Neural crest cell (in vitro differentiated cells): Measurements from ENCODE around the gene MPZL3. TPM values are rescaled to one million over a fixed set of nuclear protein-coding genes. Genes with fewer than 3 reads are reported as not detected.

Experiments
- DNase-seq: peaks from one replicate; pipeline ENCODE4 v3.0.0; 2021; ENCODE audit warnings: low read depth, mixed read lengths, low spot score
- H3K27ac Mint-ChIP-seq: one replicate; pipeline ENCODE4 v1.8.0; 2021; ENCODE audit warnings: mild to moderate bottlenecking, mixed read lengths; ENCODE audit not compliant: unreplicated experiment
- H3K27me3 Mint-ChIP-seq: 2 replicates; pipeline ENCODE4 v1.8.0; 2021; ENCODE audit warnings: low read depth, mild to moderate bottlenecking, mixed read lengths
- H3K36me3 Mint-ChIP-seq: 2 replicates; pipeline ENCODE4 v1.8.0; 2021; ENCODE audit warnings: low read depth, mild to moderate bottlenecking, mixed read lengths
- H3K4me1 Mint-ChIP-seq: 2 replicates; pipeline ENCODE4 v1.8.0; 2021; ENCODE audit warnings: mixed read lengths
- H3K4me3 Mint-ChIP-seq: one replicate; pipeline ENCODE4 v1.8.0; 2021; ENCODE audit warnings: mild to moderate bottlenecking, mixed read lengths
- H3K9me3 Mint-ChIP-seq: 2 replicates; pipeline ENCODE4 v1.8.0; 2021; ENCODE audit warnings: mixed read lengths
- total RNA-seq: library from RNA; stranded (reverse); gene quantifications from 2 replicates; pipeline ENCODE4 v1.2.1, GENCODE V29; 2021
- TF ChIP-seq, protein P1 (sequence below): fragments of 200-600 bp; sonication (generic); conservative IDR thresholded peaks from 2 replicates; pipeline ENCODE4 v1.5.0; 2021; ENCODE audit warnings: antibody characterized with exemption, mild to moderate bottlenecking

MPZL3 gene
- total RNA-seq, 1 donor from 2014 or later = 0.35 TPM

DNA sequence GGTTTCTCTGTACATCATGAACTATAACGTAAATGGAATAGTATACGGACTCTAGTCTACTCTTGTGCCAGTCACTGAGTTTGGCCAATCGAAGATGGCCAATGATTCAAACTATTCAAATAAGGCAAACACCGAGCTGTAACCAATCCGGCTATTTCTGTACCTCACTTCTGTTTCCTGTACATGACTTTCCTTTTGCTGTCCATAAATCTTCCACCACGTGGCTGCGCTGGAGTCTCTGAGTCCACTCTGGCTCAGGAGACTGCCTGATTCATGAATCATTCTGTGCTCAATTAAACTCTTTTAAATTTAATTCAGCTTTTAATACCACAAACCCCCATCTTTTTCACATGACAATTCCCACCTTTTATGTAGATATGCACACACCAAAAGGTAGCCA lies 25.9 kb downstream of the MPZL3 start:
- Mint-ChIP-seq H3K36me3 (no peaks in the 10 kb centered on the region), H3K27ac (no peak overlapping the region), H3K27me3 (peaks cover 59% of the 10 kb centered on the region), H3K4me3 (no peak overlapping the region), H3K4me1 (no peaks in the 10 kb centered on the region), H3K9me3 (no peaks in the 10 kb centered on the region)
- TF ChIP-seq, protein P1, sequence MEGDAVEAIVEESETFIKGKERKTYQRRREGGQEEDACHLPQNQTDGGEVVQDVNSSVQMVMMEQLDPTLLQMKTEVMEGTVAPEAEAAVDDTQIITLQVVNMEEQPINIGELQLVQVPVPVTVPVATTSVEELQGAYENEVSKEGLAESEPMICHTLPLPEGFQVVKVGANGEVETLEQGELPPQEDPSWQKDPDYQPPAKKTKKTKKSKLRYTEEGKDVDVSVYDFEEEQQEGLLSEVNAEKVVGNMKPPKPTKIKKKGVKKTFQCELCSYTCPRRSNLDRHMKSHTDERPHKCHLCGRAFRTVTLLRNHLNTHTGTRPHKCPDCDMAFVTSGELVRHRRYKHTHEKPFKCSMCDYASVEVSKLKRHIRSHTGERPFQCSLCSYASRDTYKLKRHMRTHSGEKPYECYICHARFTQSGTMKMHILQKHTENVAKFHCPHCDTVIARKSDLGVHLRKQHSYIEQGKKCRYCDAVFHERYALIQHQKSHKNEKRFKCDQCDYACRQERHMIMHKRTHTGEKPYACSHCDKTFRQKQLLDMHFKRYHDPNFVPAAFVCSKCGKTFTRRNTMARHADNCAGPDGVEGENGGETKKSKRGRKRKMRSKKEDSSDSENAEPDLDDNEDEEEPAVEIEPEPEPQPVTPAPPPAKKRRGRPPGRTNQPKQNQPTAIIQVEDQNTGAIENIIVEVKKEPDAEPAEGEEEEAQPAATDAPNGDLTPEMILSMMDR = no peak
- DNase-seq = no peak

- Mint-ChIP-seq H3K4me1 (no peaks in the 10 kb centered on the region), H3K27ac (no peak within 1 kb of the TSS), H3K4me3 (no peak within 1 kb of the TSS), H3K9me3 (no peaks in the 10 kb centered on the region), H3K36me3 (no peaks in the 10 kb centered on the region), H3K27me3 (peaks cover 73% of the 10 kb centered on the region)
- no peak for DNase-seq
- TF ChIP-seq, protein P1 = no peak
Measured at GRCh38 chr11:118224511-118225188, 27.5 kb downstream of the MPZL3 start, which contains the start of gene JAML. Gene JAML, minus strand, starts transcription at chr11:118225011. Its CDS starts 10,145 bp downstream, at chr11:118214866.

DNA sequence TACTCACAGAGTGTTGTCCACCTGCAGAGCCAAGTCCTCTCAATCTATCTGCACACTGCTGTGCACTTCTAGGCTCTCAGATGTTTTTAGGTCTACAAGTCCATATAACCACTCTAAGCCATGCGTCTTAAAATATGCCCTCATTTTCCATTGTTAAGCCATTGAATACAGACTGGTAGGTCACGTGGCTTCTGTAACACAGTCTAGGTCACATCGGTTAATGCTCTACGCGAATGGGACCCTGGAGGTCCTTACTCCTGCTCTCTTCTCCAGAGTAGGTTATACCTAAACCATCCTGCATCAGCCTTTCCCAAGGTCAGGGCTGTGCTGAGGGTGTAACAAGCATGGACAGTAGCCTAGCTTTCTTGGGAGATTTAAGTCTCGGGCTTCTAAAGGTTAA lies 28.2 kb downstream of the MPZL3 start:
- Mint-ChIP-seq H3K27me3 (peaks cover 80% of the 10 kb centered on the region), H3K4me3 (no peak overlapping the region), H3K36me3 (no peaks in the 10 kb centered on the region), H3K4me1 (no peaks in the 10 kb centered on the region), H3K9me3 (no peaks in the 10 kb centered on the region), H3K27ac (no peak overlapping the region)
- TF ChIP-seq, protein P1 = no peak
- no peak for DNase-seq

GRCh38 chr11:118223570-118223969 lies 28.6 kb downstream of the MPZL3 start:
- Mint-ChIP-seq H3K36me3 (no peaks in the 10 kb centered on the region), H3K27me3 (peaks cover 83% of the 10 kb centered on the region), H3K4me1 (no peaks in the 10 kb centered on the region), H3K4me3 (no peak overlapping the region), H3K27ac (no peak overlapping the region), H3K9me3 (no peaks in the 10 kb centered on the region)
- no peak for DNase-seq
- TF ChIP-seq, protein P1 = no peak

DNA sequence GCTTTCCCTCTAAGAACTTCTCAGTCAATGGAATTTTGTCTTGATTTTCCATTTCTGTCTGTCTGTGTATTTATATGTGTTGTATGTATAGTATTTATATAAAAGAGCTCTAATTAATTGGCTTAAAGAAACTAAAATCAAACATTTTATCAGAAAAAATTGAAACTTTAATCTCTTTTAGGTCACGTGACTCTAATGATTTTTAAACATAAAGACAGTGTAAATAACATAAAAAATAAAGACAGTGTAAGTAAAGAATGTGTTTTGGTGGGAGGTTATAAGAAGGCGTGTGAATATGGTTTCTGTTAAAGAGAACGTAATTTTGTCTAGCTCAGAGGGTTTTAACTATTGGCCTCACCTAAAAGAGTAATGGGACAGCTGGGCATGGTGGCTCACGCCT lies 29.7 kb downstream of the MPZL3 start:
- no peaks in the 10 kb centered on the region for H3K9me3 Mint-ChIP-seq
- H3K4me3 Mint-ChIP-seq = no peak overlapping the region
- H3K4me1 Mint-ChIP-seq = no peaks in the 10 kb centered on the region
- TF ChIP-seq, protein P1 = no peak
- peaks cover 78% of the 10 kb centered on the region for H3K27me3 Mint-ChIP-seq
- DNase-seq = no peak
- no peaks in the 10 kb centered on the region for H3K36me3 Mint-ChIP-seq
- H3K27ac Mint-ChIP-seq = no peak overlapping the region
